Skeletal muscle tissue (tissue), 1 donor: ENCODE measurements around the gene BUB1B. TPM values are rescaled to one million over a fixed set of nuclear protein-coding genes. Genes with fewer than 3 reads are reported as not detected.

Experiments used
- total RNA-seq: library from RNA; depleted of rRNA; stranded (reverse); fragments of >200 nt; gene quantifications from one replicate; pipeline ENCODE4 v1.2.3, GENCODE V29; 2014

Gene BUB1B
- total RNA-seq, 1 donor from 2014 or later, result 8.4 TPM

Other genes with a start within 250 kb of the BUB1B start
- 6.3 TPM for gene GPR176, start 240.8 kb upstream of the BUB1B start, total RNA-seq
- gene EIF2AK4, start 227.0 kb upstream of the BUB1B start, total RNA-seq, result 29.2 TPM
- 72.5 TPM for gene SRP14, start 121.9 kb upstream of the BUB1B start, total RNA-seq
- 8.4 TPM for gene BMF, start 52.2 kb upstream of the BUB1B start, total RNA-seq
- 1.0 TPM for gene PAK6, start 78.0 kb downstream of the BUB1B start, total RNA-seq
- gene ANKRD63, start 122.0 kb downstream of the BUB1B start, total RNA-seq, result not detected
- 3.7 TPM for gene PLCB2, start 146.9 kb downstream of the BUB1B start, total RNA-seq
- gene INAFM2, start 162.6 kb downstream of the BUB1B start, total RNA-seq, result 11.5 TPM
- gene CCDC9B, start 179.9 kb downstream of the BUB1B start, total RNA-seq, result 2.1 TPM
- not detected for gene PHGR1, start 190.0 kb downstream of the BUB1B start, total RNA-seq
- under 0.01 TPM for gene DISP2, start 197.2 kb downstream of the BUB1B start, total RNA-seq
- 15.7 TPM for gene KNSTRN, start 221.7 kb downstream of the BUB1B start, total RNA-seq
- 33.4 TPM for gene IVD, start 244.7 kb downstream of the BUB1B start, total RNA-seq